Putamen (tissue), 1 donor: ENCODE data around the gene EBF4.
A peak's percentile ranks its signal among the peaks of the same experiment; 100 is the strongest.
"Not testable (repeated sequence)": the region's sequence is repeated elsewhere in the genome, so short reads cannot be mapped to it uniquely, and the experiment has no call there.

ENCODE experiments used
- DNase-seq: peaks from one replicate; pipeline ENCODE4 v3.0.0-alpha.2; 2016; ENCODE audit warnings: low spot score

EBF4 gene

DNA sequence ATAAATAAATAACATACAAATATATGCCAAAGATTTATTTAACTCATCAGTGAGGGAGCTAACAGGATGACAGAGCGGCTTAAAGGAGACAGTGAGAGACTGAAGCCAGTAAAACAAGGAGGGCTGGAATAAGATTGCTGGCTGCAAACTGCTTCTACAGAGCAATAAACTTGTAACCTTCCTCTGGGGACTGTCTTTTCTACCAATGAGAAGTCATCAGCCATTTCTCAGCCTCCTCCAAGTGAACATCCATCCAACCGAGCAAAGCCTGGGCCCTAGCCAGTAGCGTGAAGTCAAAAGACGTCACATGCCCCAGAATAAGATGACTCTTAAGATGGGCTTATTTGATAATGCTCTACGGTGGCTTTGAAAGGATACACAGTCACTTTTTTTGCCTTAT lies 65.4 kb downstream of the EBF4 start:
- DNase-seq, result no peak

DNA sequence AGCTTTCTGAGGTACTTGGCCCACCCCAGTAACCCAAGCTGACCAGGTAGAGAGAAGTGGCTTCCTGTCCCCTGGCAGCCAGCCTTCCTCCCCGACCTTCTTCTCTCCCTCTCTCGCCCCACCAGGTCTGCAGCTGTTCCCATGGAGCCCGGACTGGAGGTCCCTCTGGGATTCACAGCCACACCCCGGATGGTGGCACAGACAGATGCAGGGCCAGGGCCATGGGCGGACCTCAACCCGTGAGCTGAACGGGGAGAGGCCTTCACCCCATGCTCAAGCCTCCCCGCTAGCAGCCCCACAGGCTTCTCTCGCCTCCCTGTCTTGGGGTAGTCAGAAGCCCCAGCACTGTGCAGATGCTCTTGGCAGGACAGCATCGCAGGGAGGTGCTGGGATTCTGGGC lies 66.6 kb downstream of the EBF4 start:
- DNase-seq, result no peak

DNA sequence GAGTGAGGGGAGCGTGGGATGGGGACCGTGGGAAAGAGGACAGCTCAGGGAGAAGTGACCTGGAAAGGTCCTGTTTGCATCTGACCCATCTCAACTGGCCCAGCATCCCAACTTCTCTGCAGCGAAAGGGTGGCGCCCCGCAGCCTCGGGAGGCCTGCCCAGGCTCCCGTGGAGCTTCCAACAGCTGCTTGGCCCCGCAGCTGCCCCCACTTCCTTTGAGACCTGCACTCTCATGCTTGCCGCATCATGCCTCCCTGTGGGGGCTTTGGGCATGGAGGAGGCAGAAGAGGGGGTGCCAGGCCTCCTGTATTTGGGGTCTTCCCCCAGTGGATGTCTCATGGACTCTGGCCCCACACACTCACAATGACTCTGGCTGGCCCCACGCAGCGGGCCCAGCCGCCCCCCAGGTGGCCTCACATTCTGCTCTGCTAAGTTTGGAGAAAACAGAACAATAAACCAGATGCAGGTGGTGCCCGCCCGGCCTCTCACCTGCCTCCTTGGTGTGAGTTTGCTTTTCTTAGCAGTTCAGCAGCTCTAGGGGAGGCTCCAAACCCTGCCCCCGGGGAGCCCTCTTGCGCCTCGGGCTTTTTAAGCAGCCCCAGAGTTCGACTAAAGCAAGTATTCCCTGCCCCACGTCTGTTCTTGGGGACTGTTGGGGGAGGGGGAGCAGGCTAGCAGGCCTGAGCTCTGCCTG lies 67.2 kb downstream of the EBF4 start:
- no peak for DNase-seq

DNA sequence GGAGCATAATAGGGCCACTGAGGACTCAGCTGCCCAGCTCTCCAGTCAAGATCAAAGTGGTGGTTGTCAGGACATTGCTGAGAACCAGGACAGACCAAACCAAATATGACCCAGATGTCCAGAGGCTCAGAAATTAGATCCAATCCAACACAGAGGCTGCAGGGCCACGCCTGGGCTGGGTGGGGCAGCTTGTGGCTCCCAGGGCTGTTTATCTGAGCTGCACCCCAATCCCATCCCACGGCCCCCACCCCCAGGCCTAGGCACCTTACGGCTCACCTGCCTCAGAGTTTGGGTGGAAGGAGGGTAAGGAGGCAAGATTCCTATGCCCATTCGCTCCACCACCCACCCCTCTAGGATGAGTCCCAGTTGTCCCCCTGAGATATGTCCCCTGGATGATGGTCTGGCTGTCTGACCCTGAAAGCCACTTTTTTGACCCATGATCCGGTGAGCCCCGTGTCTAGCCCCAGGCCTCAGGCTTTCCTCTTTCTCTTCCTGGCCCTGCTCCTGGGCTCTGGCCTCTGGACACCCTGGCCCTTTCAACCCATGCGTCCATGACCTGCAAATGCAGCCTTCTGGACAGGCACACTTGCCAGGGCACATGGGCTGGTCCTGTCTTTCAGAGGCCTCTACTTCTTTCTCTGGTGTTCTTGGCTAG lies 67.8 kb downstream of the EBF4 start:
- no peak for DNase-seq

DNA sequence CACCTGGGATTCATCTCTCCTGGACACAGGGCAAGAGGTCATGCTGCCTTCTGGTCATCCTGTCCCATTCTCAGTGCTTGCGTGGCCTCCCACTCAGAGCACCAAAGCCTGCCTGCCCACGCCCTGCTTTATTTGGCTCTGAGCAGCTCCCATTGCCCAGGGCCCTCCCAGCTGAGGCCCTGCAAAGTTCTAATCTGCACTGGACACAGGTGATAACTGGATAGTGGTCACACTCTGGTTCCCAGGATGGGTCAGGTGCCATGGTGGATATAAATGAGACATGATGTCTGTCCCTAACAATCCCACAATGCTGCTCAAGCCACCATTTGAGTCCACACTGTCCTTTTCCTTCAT lies 68.3 kb downstream of the EBF4 start:
- no peak for DNase-seq

DNA sequence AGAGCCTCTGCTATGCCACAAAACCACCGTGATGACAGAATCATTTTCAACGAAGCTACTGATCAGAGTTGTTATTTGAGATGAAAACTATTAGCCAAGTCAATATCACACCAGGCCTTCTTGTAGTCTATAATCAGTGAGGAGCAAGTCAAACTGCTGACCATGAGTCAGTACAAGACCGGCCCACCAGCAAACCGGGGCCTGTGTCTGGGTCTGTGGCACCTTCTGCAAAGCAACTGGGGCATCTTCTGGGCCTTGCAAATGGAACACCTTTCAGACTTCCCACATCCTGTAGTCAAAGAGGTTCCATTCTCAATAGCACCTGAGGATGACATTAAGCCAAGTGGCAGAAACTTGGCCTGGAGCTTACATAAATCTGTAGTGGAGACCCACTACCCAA lies 69.3 kb downstream of the EBF4 start:
- DNase-seq, result no peak

DNA sequence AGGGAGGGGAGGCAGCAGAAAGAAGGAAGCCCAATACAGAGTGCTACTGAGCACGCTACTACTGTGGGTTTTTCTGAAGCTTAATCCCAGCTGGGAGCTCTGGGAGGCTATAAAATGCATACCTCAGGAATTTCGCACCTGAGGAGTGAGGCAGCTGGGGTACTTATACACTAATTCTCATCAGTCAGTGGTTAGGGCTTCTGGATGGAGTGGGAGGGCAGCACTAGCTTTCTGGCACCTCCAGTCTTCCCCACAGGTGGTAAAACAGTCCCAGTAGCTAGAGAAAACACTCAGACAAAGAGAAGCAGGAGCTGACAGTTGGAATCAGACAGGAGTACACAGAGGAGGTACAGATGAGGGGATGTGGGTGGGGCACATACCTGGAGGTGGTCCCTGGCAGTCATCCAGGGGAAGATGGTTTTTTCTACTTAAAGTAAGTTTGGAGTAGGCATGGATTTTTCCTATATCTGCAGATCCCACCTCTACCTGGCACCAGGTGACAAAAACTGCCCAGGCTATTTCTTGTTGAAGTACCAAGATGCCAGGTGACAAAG lies 70.1 kb downstream of the EBF4 start:
- peak; percentile 24 for DNase-seq

DNA sequence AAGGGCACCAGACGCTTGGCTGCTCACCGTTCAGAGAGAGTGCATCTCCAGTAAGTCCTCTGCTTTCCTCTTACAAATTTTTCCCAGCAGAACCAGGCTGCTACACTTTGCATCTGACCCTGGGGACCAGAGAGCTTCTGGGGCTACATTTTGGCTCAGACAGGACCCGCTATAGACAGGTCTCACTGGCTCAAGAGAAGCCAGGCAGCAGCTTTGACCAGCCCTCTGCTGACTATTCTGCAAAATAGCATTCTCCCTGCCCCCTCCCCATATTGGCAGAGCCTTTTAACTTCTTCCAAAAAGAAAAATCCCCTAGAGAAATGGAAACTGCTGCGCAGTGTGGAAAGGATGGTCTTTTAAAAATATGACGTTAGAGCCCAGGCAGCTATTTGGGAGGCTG lies 70.6 kb downstream of the EBF4 start:
- no peak for DNase-seq

DNA sequence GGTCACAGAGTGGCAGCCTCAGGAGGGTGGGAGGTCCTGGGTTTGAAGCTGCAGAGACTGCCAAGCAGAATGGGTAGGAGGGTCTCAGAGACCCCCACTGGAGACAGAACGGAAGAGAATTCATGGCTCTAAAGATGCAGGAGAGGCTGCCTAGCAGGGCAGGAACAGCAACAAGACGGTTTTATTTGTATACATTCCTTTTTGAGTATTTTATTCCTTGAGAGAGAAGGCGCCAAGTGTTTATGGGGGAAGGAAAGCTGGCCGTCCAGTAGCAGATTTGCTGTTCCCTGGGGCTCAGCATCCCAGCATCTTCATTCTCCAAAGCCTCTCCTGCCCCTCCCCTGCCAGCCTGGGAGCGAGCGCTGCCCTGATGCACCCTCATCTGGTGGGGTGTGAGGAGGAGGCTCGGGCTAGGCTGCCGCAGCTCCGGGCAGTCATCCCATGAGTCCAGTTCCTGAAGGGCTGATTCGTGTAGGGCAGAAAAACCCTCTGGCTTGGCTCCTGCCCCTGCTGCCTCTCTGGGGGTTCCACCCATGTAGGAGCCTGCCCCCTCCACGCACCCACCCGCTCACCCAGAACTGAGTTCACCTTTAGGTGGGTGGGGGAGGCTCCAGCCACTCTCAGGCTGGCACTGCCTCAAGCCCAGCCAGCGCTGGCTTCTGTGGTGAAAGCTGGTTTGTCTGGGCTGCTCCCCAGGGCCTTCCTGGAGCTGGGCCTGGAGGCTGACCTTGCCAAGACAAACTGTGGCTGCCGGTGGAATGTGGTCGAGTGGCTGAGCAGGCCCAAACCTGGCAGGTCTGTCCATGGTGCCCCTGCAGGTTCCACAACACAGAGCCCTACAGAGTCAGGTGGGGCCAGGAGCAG lies 75.4 kb downstream of the EBF4 start:
- DNase-seq, result no peak

DNA sequence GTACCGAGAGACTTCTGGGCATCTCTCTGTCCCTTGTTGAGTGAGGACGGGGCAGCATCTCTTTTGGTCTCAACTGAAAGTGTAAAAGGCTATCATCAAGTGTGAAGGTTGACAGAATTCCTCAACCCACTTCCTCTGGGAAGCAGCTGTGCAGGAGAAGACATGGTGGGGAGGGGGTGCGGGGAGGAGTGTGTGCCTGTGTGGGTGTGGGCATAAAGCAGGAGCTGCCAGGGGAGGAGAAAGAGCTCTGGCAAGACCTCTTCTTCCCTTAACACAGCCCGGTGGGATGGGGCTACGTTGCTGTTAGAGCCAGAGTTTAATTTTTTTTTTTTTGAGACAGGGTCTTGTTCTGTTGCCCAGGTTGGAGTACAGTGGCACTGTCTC lies 76.0 kb downstream of the EBF4 start:
- DNase-seq, result no peak

DNA sequence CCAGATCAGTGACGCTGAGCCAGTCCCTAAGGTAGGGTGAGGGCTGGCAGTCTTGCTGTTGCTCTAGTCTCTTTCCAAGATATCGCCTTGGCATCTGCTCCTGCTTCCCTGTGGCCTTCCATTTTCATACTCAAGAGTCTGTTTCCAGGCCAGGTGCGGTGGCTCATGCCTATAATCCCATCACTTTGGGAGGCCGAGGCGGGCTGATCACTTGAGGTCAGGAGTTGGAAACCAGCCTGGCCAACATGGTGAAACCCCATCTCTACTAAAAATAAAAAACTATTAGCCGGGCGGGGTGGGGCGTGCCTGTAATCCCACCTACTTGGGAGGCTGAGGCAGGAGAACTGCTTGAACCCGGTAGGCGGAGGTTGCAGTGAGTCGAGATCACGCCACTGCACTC lies 77.5 kb downstream of the EBF4 start:
- not testable (repeated sequence) for DNase-seq

DNA sequence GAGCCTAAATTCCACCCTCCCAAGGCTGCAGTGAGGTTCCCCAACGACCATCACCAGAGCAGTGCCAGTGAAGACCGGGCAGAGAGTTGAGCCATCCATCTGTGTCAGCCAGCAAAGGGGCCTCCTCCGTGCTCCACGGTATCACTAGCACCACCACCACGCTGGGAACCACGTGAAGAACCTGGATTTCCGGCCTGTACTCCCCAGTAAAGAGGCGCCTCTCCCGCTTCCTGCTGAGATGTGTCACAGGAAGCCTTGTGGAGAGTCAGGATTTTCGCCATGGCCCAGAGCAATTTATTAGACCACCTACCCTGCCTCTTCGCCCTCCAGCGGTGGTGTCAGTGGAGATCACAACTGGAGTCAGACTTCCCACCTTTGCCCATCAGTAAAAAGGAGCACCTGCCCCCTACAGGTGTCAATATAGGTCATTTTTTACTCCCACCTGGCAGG lies 79.1 kb downstream of the EBF4 start:
- no peak for DNase-seq

DNA sequence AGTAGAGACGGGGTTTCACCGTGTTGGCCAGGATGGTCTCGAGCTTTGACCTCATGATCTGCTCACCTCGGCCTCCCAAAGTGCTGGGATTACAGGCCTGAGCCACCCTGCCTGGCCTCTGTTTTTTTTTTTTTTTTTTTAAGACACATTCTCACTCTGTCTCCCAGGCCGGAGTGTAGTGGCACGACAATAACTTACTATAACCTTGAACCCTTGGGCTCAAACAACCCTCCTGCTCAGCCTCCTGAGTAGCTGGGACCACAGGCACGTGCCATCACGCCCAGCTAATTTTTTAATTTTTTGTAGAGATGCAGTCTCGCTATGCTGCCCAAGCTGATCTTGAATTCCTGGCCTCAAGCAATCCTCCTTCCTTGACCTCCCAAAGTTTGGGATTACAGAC lies 81.2 kb downstream of the EBF4 start:
- no peak for DNase-seq

DNA sequence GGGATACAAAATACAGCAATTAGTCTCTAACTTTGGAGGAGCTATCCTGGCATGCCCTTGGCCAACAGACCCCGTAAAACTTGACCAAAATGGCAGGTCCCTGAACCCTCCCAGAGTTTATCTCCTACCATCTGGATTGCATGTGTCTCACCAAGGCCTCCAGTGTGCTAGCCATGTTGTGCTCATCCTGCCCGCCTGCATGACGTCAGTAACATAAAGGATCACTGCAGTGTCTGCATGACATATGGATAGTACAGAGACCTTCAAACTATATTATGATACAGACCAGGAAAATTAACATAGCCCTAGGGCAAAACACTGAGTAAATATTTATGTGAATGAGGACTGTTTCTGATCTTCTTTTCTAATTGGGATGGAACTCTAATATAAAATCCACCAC lies 82.6 kb downstream of the EBF4 start:
- DNase-seq, result no peak

DNA sequence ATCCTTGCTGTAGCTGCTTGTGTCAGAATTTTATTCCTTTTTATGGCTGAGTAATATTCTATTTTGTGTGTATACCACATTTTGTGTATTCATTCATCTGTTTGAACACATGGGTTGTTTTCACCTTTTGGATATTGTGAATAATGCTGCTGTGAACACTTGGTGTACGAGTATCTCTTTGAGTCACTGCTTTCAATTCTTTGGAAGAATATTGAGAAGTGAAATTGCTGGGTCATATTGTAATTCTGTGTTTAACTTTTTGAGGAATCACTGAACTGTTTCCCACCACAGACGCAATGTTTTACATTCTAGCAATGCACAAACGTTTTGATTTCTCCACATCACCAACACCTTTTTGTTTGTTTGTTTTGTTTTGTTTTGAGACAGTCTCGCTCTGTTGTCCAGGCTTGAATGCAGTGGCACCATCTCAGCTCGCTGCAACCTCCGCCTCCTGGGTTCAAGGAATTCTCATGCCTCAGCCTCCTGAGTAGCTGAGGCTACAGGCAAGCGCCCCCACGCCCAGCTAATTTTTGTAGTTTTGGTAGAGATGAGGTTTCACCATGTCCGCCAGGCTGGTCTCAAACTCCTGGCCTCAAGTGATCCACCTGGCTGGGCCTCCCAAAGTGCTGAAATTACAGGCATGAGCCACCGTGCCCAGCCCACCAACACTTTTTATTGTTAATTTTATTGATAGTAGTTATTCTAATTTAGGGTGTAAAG lies 86.2 kb downstream of the EBF4 start:
- no peak for DNase-seq

DNA sequence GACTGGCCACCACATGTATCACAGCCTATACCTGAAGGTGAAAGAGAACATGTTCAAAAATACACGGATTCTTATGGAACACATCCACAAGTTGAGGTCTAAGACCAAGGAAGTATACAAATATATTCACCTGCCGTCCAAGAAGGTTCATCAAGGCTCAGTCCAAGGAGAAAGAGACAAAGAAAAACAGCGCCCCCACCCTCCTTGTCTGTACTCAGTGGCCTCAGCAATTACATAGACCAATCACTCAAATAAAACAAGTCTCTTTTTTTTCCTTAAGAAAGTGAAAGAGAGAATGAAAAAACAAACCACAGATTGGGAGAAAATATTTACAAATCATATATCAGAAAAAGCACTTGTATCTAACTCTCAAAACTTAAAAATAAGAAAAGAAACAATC lies 88.4 kb downstream of the EBF4 start:
- no peak for DNase-seq

DNA sequence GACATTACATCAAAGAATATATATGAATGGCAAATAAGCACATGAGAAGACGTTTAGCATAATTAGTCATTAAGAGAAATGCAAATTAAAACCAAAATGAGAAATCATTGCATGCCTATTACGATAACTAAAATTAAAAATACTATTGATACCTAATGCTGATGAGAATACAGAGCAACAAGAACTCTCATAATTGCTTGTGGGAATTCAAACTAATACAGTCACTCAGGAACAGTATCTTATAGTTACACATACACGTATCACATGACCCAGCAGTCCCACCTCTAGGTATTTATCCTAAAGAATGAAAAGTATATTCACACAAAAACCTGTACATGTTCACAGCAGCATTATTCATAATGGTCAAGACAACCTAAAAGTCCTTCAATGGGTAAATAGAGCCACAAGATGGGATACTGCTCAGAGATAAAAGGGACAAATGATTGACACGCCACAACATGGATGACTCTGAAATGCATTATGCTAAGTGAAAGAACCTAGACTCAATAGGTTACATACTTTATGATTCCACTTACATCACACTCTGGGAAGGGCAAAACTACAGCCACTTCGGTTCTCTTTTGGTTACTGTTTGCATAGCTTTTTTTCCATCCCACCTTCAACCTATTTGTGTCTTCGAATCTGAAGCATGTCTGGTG lies 91.5 kb downstream of the EBF4 start:
- DNase-seq, result no peak

DNA sequence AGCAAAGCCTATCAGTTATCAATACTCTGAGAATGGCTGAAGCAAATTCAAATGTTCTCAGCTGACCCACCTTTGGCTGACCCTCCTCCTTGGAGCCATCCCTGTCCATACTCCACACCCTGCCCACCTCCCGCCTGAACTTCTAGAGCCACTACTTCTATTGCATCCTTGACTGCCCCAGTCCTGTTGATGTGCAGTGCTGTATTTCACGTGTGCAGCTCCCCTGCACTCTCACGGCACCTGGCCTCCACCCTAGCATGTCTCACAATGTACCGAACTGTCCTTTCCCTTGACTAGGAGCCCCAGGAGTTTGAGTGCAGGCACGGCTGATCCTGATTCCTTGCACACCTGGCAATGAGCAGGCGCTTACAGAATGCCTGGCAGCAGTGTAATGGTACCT lies 100.9 kb downstream of the EBF4 start:
- no peak for DNase-seq

DNA sequence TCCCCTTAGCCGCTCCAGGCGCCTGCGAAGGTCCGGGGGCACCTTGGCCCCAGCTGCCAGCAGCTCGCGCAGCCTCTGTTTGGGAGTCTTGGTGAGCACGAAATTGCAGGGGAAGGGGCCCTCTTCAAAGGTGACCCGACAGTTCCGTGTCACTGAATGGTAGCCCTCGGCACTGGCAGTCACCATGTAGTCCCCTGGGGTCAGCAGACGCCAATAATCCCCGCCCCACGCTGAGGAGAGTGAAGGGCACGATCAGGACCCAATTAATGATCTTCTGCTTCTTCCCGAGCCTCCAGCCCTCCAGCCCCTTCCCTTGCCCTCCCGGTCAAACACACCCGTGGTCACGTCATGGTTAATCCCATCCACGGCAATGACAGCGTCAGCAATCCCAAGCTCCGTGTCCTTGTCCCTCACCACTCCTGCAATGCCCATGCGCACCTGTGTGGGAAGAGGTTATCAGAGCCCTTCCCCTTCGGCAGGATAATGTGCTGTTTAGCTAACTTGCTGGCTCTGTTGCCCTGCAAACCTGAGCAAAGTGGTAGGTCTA lies 101.7 kb downstream of the EBF4 start:
- DNase-seq, result no peak

DNA sequence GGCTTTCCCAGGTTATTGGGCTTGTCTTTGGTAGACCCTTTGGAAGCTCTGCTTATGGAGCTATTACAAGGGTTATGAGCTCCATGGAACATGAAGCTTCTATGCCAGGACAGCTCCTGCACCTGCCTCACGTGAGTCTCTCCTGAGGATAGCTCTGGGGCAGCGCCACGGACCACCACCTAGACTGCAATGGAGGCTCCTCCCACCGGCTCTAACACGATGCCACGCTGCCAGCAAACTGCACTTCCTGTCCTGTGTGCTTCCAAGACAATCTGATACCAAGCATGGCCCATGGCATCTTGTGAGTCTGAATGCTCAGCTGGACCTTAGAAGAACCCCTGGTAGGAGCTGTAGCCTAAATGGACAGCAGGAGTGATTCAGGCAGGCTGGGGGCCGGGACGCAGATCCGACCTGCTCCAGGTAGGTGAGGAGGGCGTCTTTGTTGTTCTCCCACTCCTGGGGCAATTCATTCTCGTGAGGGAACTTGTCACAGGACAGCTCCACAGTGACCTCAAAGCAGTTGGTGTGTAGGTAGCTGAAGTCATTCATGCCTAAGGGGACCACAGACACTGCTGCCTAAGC lies 102.4 kb downstream of the EBF4 start:
- DNase-seq, result no peak

DNA sequence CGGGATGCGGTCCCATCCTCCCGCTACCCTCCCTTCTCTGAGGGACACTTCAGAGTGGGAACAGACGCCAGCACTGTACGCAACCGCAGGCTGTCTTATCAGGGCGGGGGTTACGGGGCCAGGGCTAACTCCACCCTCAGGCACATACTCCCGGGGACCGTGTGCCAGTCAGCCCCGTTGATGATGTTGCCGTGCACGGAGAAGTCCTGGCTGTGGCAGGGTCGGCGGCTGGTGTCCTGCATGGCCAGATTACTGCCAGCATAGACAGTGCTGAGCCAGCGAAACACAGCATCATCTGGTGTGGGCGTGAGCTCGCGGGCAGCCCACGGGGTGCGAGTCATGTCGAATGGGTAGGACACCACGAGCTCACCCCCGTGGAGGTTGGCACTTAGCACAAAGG lies 102.9 kb downstream of the EBF4 start:
- no peak for DNase-seq
